AG08395 (cell line): ENCODE data around the gene PPP1R27.
A peak's percentile ranks its signal among the peaks of the same experiment; 100 is the strongest.

Source experiments
- DNase-seq: peaks from one replicate; pipeline ENCODE4 v3.0.0; 2012; ENCODE audit warnings: mixed read lengths, low spot score

PPP1R27 gene

GRCh38 chr17:81834831-81835267 is at the start of gene PPP1R27:
TSS of gene PPP1R27 (minus strand) at chr17:81835050. CDS start at chr17:81834953, 97 bp downstream.
- no peak for DNase-seq

- DNase-seq: no peak
Observed at GRCh38 chr17:81884520-81884919, 49.7 kb upstream of the PPP1R27 start.

GRCh38 chr17:81879121-81879520 is 44.3 kb upstream of the PPP1R27 start:
- DNase-seq: no peak

- no peak for DNase-seq
Observed at GRCh38 chr17:81878294-81878693, 43.4 kb upstream of the PPP1R27 start.

GRCh38 chr17:81877569-81877968 is 42.7 kb upstream of the PPP1R27 start:
- DNase-seq: no peak

GRCh38 chr17:81871387-81872230 is 36.8 kb upstream of the PPP1R27 start:
- peak; percentile 99 for DNase-seq

GRCh38 chr17:81870981-81871386 is 36.1 kb upstream of the PPP1R27 start, which contains the start of gene ARHGDIA:
TSS of gene ARHGDIA (minus strand) at chr17:81871337. CDS start at chr17:81869930, 1,407 bp downstream.
- DNase-seq: no peak

- DNase-seq: no peak
Observed at GRCh38 chr17:81870131-81870980, 35.5 kb upstream of the PPP1R27 start.

GRCh38 chr17:81869221-81870130 is 34.6 kb upstream of the PPP1R27 start:
- no peak for DNase-seq

GRCh38 chr17:81868674-81869220 is 33.9 kb upstream of the PPP1R27 start:
- DNase-seq: peak; percentile 71

GRCh38 chr17:81867991-81868673 is 33.3 kb upstream of the PPP1R27 start:
- no peak for DNase-seq

- no peak for DNase-seq
Observed at GRCh38 chr17:81867170-81867990, 32.5 kb upstream of the PPP1R27 start.

GRCh38 chr17:81866440-81867169 is 31.8 kb upstream of the PPP1R27 start:
- DNase-seq: no peak

- DNase-seq: no peak
Observed at GRCh38 chr17:81865733-81866439, 31.0 kb upstream of the PPP1R27 start.

- no peak for DNase-seq
Observed at GRCh38 chr17:81865358-81865732, 30.5 kb upstream of the PPP1R27 start.

GRCh38 chr17:81863833-81864768 is 29.3 kb upstream of the PPP1R27 start:
- no peak for DNase-seq

GRCh38 chr17:81863123-81863675 is 28.3 kb upstream of the PPP1R27 start:
- DNase-seq: no peak
